Tibial artery (tissue), 4 donors: ENCODE results near the gene MRPL9.

Source experiments
- DNase-seq, 2 donors: peaks; one replicate each; pipeline ENCODE4 v3.0.0-alpha.2; 2019
- H3K27ac ChIP-seq, 2 donors: fragments of 200-600 bp; sonication (generic) in 1 of 2; 1 replicate in 1 of 2; 2 replicates in 1 of 2; pipeline ENCODE4 v1.5.1; 2018 to 2019; ENCODE audit warnings: mild to moderate bottlenecking in 1 of 2
- H3K27me3 ChIP-seq, 2 donors: fragments of 200-600 bp; sonication (generic) in 1 of 2; one replicate each; pipeline versions ENCODE4 v1.5.1 to v1.6.0; 2016 to 2019
- H3K36me3 ChIP-seq, 3 donors: fragments of 200-600 bp; sonication (generic) in 2 of 3; one replicate each; pipeline ENCODE4 v1.5.1; 2016 to 2019; ENCODE audit warnings: mild to moderate bottlenecking in 2 of 3
- H3K4me1 ChIP-seq, 4 donors: fragments of 200-600 bp; sonication (generic) in 2 of 4; 1 replicate in 3 of 4; 2 replicates in 1 of 4; pipeline ENCODE4 v1.5.1; 2016 to 2019
- H3K4me3 ChIP-seq, 2 donors: fragments of 200-600 bp; sonication (generic) in 1 of 2; 1 replicate in 1 of 2; 2 replicates in 1 of 2; pipeline ENCODE4 v1.5.1; 2018 to 2019; ENCODE audit warnings: mild to moderate bottlenecking in 2 of 2
- H3K9me3 ChIP-seq, 3 donors: fragments of 200-600 bp; sonication (generic) in 1 of 3; one replicate each; pipeline ENCODE4 v1.5.1; 2016 to 2019
- CTCF ChIP-seq, 2 experiments: fragments of 200-600 bp in 1 of 2; fragments of 450-650 bp in 1 of 2; IDR thresholded peaks; one replicate each; pipeline ENCODE4 v1.5.1; 2017 to 2019; ENCODE audit warnings: antibody characterized with exemption in 2 of 2, mild to moderate bottlenecking in 1 of 2, moderate library complexity in 1 of 2
- intact Hi-C: fragments of 100-400 bp; cut with DNase I; formaldehyde crosslinking; loops from one replicate; pipeline ENCODE4 v1.15.0; 2023; ENCODE audit warnings: low total_unique reads

The MRPL9 gene

GRCh38 chr1:151760597-151761385 lies 2.5 kb downstream of the MRPL9 start:
- no peaks in the 10 kb centered on the region for H3K27me3 ChIP-seq
- no peak for TF ChIP-seq CTCF (IDR thresholded peaks at IDR 0.05)
- intact Hi-C loops = no loop called here
- H3K4me1 ChIP-seq = peaks cover 0 to 15% (median 8%) of the 10 kb centered on the region in 4 donors
- DNase-seq = no peak
- no peak overlapping the region for H3K27ac ChIP-seq
- H3K36me3 ChIP-seq = peaks cover 14 to 56% (median 28%) of the 10 kb centered on the region in 3 donors
- H3K9me3 ChIP-seq = no peaks in the 10 kb centered on the region
- H3K4me3 ChIP-seq = no peak overlapping the region

- H3K4me1 ChIP-seq = peaks cover 0 to 14% (median 7%) of the 10 kb centered on the region in 4 donors
- DNase-seq = no peak
- peaks cover 14 to 56% (median 28%) of the 10 kb centered on the region in 3 donors for H3K36me3 ChIP-seq
- H3K9me3 ChIP-seq = no peaks in the 10 kb centered on the region
- H3K4me3 ChIP-seq = no peak overlapping the region
- no peak for TF ChIP-seq CTCF (IDR thresholded peaks at IDR 0.05)
- no peak overlapping the region for H3K27ac ChIP-seq
- H3K27me3 ChIP-seq = no peaks in the 10 kb centered on the region
- intact Hi-C loops = no loop called here
Observed at GRCh38 chr1:151759241-151759640, 4.1 kb downstream of the MRPL9 start.

GRCh38 chr1:151756291-151756690 lies 7.0 kb downstream of the MRPL9 start:
- Histone ChIP-seq H3K36me3 (peaks cover 6 to 46% (median 20%) of the 10 kb centered on the region in 3 donors), H3K27ac (no peak overlapping the region), H3K9me3 (no peaks in the 10 kb centered on the region), H3K4me3 (no peak overlapping the region), H3K4me1 (no peaks in the 10 kb centered on the region), H3K27me3 (no peaks in the 10 kb centered on the region)
- intact Hi-C loops = no loop called here
- no peak for DNase-seq
- TF ChIP-seq CTCF (IDR thresholded peaks at IDR 0.05) = no peak

- no peak for DNase-seq
- intact Hi-C loops = no loop called here
Observed at GRCh38 chr1:151741516-151741915, 21.8 kb downstream of the MRPL9 start.

GRCh38 chr1:151739590-151740355 lies 23.5 kb downstream of the MRPL9 start:
- H3K4me1 ChIP-seq = peaks cover 0 to 5% (median 0%) of the 10 kb centered on the region in 4 donors
- intact Hi-C loops = loop anchor here (5.0 to 10.0 kb wide), 2 partner anchors 147 to 295 kb away; no protein-coding TSS in a partner anchor

More at GRCh38 chr1:151741516-151741915, 21.8 kb downstream of the MRPL9 start:
- H3K27me3 ChIP-seq = no peaks in the 10 kb centered on the region
- no peaks in the 10 kb centered on the region for H3K9me3 ChIP-seq
- H3K27ac ChIP-seq = no peak overlapping the region
- TF ChIP-seq CTCF (IDR thresholded peaks at IDR 0.05) = no peak
- H3K4me1 ChIP-seq = no peaks in the 10 kb centered on the region
- H3K36me3 ChIP-seq = no peaks in the 10 kb centered on the region
- H3K4me3 ChIP-seq = no peak overlapping the region

More at GRCh38 chr1:151739590-151740355, 23.5 kb downstream of the MRPL9 start:
- no peak for DNase-seq
- H3K27me3 ChIP-seq = no peaks in the 10 kb centered on the region
- H3K27ac ChIP-seq = no peak overlapping the region
- no peak overlapping the region for H3K4me3 ChIP-seq
- H3K9me3 ChIP-seq = no peaks in the 10 kb centered on the region
- no peaks in the 10 kb centered on the region for H3K36me3 ChIP-seq
- TF ChIP-seq CTCF (IDR thresholded peaks at IDR 0.05) = no peak
